ENCODE measurements around the gene NUDT5.

DNA sequence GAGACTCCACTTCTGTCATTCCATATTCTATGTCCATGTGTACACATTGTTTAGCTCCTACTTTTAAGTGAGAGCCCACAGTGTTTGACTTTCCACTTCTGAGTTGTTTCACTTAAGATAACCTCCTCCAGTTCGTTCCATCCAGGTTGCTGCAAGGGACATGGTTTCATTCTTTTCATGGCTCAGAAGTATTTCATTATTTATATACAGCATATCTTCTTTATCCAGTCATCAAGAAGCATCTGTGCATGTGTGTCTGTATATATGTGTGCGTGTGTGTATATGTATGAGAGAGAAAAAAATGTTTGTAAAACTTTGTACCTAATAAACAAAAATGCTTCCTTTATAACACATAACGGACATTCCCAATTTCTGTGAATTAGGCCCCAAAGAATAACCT lies 60.1 kb downstream of the NUDT5 start:
- TF ChIP-seq, protein P1, sequence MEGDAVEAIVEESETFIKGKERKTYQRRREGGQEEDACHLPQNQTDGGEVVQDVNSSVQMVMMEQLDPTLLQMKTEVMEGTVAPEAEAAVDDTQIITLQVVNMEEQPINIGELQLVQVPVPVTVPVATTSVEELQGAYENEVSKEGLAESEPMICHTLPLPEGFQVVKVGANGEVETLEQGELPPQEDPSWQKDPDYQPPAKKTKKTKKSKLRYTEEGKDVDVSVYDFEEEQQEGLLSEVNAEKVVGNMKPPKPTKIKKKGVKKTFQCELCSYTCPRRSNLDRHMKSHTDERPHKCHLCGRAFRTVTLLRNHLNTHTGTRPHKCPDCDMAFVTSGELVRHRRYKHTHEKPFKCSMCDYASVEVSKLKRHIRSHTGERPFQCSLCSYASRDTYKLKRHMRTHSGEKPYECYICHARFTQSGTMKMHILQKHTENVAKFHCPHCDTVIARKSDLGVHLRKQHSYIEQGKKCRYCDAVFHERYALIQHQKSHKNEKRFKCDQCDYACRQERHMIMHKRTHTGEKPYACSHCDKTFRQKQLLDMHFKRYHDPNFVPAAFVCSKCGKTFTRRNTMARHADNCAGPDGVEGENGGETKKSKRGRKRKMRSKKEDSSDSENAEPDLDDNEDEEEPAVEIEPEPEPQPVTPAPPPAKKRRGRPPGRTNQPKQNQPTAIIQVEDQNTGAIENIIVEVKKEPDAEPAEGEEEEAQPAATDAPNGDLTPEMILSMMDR (conservative IDR thresholded peaks at IDR 0.05 in 1 of 2, IDR thresholded peaks at IDR 0.05 in 1 of 2; ENCODE audit: extremely low read depth in 1 of 2, insufficient read depth in 1 of 2, low read depth in 1 of 2, low read length in 2 of 2) = no peak
- no peak for TF ChIP-seq EZH2 (IDR thresholded peaks at IDR 0.05; ENCODE audit: borderline replicate concordance, low read length)
